Gastrocnemius medialis (tissue), 4 donors: ENCODE data around the gene PRKACA.

Source experiments
- CTCF ChIP-seq, 5 experiments: fragments of 450-650 bp in 3 of 5; fragments of 200-600 bp in 2 of 5; sonication (generic) in 2 of 5; IDR thresholded peaks in 4 of 5; conservative IDR thresholded peaks in 1 of 5; 1 replicate in 4 of 5; 2 replicates in 1 of 5; pipeline ENCODE4 v1.5.1; 2016 to 2019; ENCODE audit warnings: antibody characterized with exemption in 5 of 5, mild to moderate bottlenecking in 3 of 5, moderate library complexity in 3 of 5
- POLR2A ChIP-seq, 2 donors: fragments of 450-650 bp; IDR thresholded peaks; one replicate each; pipeline ENCODE4 v1.6.1; 2017; ENCODE audit warnings: antibody characterized with exemption in 2 of 2, mild to moderate bottlenecking in 2 of 2, moderate library complexity in 2 of 2

DNA sequence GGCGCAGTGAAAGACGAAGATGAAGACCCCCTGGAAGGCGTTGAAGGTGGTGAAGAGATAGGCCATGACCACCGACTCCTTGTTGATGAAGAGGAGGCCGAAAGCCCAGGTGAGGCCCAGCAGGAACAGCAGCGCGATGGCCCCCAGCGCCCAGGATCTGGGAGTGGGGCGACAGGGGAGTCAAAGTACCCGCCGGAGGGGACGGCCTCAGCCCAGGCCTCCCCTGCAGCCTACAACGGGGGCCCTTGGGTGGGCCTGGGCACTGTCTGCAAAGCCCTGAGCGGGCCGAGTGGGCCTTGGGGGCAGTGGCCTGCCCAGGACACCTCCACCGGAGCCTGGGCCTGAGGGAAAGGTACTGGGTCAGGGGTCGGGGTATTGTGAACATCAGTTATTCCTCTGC lies 37.8 kb upstream of the PRKACA start:
- TF ChIP-seq CTCF (IDR thresholded peaks at IDR 0.05 in 4 of 5, conservative IDR thresholded peaks at IDR 0.05 in 1 of 5) (no peak), POLR2A (IDR thresholded peaks at IDR 0.05) (no peak)
